A172 (cell line): ENCODE results near the gene GNB5. TPM values are rescaled to one million over a fixed set of nuclear protein-coding genes. Genes with fewer than 3 reads are reported as not detected.
A peak's percentile ranks its signal among the peaks of the same experiment; 100 is the strongest.
"Not testable (repeated sequence)": the region's sequence is repeated elsewhere in the genome, so short reads cannot be mapped to it uniquely, and the experiment has no call there.

ENCODE experiments used
- DNase-seq: peaks from one replicate; pipeline ENCODE4 v3.0.0-alpha.2; 2015; ENCODE audit warnings: low spot score
- total RNA-seq: library from RNA; depleted of rRNA; stranded (reverse); fragments of >200 nt; shearing (Covaris generic); gene quantifications from 2 replicates; pipeline ENCODE4 v1.2.3, GENCODE V29; 2014; rRNA removed

The GNB5 gene
- total RNA-seq, result 39.8 and 41.2 TPM in 2 replicates

DNA sequence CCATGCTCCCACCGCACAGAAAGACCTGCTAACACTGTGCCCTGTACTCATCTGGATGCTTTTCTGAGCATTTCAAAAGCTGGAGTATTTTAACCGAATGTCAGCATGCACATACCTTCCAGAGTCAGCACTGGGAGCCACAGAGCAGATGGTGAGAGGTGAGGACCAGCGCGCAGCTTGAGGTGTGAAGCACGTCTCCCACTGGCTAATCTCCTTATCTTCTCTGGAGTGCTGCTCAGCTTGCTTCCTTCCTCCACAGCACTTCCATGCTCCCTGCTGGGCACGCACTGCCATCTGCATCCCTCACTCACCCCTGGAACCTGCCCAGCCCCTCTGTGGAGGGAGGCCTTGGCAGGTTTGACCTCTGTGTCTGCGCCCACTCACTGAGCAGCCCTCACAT, at the start of gene GNB5:
TSS of gene GNB5 (minus strand) at position 186 of the 400 bp plus-strand sequence. CDS start 6,716 bp downstream, outside the sequence.
- no peak for DNase-seq

DNA sequence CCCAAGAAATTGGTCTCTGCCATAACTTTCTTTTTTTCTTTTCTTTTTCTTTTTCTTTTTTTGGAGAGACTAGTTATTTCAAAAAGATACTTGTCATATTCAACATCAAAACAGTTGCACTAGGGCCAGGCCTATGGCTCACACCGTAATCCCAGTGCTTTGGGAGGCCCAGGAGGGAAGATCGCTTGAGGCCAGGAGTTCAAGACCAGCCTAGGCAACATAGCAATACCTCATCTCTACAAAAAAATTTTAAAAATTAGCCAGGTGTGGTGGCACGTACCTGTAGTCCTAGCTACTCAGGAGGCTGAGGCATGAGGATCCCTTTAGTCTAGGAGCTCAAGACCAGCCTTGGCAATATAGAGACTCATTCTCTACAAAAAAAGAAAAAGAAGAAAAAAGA, 49.0 kb upstream of the GNB5 start:
- DNase-seq, result no peak

DNA sequence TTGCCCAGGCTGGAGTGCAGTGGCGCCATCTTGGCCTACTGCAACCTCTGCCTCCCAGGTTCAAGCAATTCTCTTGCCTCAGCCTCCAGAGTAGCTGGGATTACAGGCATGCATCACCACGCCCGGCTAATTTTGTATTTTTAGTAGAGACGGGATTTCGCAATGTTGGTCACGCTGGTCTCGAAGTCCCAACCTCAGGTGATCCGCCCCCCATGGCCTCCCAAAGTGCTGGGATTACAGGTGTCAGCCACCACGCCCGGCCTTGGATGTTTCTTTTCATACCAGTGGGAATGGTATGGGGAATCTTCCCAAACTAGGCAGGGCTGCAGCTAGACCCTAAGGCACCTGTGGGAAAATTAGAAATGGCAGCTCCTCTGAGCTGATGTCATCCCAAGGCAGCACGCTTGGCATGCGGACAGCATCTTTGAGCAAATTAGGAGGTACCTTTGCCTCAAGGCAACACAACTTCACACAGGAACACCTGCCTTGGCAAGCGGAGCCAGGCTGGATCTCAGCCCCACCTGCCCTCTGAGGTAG, 47.9 kb upstream of the GNB5 start:
- DNase-seq, result not testable (repeated sequence)

DNA sequence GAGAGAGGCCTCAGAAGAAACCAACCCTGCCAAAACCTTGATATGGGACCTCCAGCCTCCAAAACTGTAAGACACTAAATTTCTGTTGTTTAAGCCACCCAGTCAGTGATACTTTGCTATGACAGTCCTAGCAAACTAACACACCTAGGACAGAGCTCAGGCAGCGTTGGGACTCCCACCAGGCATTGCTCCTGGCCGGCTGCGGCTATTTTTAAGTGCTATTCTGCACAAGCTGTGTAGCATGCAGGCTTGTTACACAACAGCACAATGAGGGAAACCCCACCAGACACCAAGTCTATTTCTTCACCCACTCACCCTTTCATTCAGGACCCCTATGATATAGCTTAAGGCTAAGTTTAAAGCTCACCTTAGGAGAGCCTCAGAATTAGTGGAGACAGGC, 47.0 kb upstream of the GNB5 start:
- DNase-seq, result no peak

DNA sequence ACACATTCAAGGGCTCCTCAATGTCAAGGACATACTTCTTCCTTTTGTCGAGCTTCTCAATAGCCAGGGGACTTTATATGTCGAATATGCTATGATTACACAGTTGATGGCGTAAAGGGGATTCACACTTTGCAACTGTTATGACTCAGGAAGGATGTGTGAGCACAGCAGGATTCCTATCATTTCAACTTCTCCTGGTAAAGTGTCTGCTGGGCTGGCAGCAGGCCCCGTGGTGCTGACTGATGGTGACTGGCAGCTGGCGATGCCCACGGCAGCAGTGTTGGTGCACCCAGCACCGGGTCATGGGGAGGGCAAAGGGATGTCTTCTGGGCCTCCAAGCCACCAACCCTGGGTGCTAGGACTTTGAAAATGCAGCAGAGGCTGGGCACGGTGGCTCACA, 44.8 kb upstream of the GNB5 start:
- DNase-seq, result peak; percentile 37

DNA sequence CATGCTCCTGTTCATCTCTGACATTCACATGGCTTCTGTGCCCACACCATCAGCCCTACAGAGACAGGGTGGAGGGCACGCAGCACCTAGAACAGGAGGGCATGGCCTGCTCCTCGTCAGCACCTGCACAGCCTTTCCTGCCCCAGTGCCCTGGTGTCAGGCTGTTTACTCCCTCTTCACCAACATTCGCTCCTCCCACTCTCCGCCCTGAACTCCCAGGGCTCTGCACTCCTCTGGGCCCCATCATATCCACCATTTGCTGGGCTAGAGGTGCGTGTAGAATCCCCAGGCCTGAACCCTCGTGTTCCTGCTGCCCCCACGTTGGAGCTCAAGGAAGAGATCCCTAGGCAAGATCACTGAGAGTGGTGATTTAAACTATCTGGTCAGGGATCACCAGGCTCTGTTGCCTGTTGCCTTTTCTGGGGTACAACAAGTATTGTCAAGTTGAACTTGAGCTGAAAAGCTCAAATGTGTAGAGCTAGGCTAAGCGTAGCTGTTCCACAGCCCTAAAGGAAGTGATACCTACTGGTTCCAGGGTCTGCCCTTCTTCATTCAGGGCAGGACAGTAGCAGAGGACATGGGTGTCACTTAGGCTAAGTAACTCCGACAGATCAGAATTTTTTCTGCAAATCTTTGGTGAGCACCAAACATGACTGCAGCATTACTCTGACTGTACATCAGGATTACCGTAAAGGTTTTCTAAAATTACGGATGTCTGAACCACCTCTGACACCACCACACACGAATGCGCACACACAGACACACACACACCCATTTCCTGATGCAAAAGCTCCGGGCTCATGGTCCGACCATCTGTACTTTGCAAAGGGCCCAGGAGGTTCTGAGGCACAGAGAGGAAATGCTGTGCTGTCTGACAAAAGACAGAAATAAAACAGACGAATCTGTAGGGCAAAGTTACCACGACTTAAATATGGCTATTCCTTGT, 43.7 kb upstream of the GNB5 start:
- DNase-seq, result no peak

DNA sequence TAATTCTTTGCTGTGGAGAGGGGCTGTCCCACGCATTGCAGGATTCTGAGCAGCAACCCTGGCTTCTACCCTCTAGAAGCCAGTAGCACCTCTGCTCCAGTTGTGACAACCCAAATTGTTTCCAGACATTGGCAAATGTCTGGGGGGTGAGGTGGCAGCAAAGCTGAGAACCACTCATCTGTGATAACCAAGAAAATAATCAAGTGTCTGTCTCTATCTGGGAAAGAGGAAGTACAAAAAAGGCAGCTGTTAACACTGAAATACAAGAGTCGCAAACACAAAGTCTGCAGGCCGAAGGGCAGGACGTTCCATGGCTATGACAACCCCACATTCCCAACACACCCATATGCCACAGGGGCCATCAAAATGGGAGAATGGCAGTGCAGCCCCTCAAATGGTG, 42.2 kb upstream of the GNB5 start:
- DNase-seq, result no peak

DNA sequence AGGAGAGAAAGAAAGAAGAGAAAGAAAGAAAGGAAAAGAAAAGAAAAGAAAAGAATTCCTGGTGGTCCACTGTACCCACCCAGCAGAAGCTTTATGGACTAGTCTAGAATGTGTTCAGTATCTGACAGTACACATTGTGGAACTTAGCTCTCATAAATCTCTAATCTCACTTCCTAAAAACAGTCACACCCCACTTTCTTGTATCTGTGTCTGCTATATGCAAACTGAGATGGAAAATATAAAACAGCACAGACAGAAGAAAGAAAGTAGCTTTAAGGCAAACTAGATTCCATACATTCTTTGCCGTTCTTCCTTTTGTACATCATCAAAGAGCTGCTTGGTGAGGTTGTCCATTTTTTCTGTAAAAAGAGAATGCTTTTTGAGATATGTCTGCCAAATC, 41.1 kb upstream of the GNB5 start:
- DNase-seq, result no peak

DNA sequence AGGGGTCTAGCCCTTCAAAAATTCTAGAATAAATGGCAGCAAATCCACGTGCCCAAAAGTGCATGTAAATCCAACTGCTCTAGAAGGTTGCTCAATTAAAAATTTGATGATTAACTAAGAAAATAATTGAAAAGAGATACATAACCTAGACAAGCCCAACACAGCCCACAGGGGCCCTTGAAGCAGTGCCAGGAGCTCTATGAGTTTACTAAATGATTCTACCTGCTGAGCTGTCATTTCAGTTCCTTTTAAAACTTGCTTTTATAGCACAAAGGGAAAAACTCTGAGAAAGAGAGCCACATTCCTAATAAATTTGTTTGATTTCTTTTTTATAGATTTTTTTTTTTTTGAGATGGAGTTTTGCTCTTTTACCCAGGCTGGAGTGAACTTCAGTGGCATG, 38.9 kb upstream of the GNB5 start:
- DNase-seq, result no peak

DNA sequence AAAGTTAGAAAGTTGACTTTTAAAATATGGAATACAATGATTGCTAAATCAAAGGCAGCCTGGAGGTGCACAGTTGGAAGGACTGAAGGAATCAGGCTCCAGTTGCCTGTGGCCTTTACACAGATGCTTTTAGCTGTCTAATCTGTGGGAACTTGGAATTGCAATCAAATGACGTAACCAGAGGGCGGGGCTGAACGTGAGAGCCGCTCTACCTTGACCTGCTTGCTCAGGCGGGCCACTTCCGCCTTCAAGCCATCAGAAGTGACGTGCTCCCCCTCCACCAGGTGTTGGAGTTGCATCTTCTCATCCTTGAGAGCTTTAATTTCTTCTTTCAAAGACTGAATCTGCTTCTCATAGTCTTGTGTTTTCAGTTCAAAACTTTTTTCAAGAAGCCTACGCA, 37.7 kb upstream of the GNB5 start:
- peak; percentile 68 for DNase-seq

DNA sequence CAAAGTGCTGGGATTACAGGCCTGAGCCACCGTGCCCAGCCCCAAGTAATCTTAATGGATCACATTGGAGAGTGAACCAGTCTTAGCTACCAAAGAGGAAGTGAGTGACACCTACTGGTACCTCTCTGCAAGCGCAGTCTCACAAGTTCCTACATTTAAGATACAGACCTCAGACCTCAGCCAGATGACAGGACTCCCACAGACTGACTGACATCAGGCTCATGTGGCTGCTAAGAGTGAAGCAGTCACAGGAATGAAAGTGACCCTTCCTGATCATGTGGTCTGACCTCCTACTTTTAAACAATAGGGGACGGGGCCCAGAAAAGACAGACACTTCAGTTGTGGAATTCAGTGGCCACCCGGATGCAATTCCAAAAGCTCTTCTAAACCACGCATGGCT, 36.3 kb upstream of the GNB5 start:
- DNase-seq, result peak; percentile 73

DNA sequence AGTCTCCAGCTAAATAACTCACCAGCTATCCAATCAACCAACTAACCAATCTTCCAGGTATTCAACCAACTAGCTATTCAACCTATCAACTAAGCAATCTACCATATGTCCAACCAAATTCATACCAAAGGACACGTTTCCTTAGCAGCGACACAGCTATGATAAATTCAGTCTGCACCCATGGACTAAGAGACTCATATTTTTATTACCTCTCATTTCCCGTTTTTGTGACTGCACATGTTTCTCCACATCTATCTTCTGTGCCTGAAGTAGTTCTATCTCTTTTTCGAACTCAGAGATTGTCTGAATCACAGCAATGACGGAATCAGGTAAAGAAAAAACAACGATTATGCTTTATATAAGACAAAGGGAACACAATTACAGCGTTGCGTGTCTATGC, 34.0 kb upstream of the GNB5 start:
- DNase-seq, result no peak

DNA sequence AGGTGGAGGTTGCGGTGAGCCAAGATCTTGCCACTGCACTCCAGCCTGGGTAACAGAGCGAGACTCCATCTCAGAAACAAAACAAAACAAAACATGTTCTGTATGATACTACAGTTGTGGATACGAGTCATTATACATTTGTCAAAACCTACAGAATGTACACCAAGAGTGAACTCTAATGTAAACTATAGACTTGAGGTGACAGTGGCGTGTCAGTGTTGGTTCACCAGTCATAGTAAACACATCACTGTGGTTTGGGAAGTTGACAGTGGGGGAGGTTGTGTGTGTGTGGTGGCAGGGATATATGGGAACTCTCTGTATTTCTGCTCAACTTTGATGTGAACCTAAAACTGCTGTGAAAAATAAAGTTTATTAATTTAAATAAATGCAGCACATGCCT, 33.0 kb upstream of the GNB5 start:
- DNase-seq, result no peak

DNA sequence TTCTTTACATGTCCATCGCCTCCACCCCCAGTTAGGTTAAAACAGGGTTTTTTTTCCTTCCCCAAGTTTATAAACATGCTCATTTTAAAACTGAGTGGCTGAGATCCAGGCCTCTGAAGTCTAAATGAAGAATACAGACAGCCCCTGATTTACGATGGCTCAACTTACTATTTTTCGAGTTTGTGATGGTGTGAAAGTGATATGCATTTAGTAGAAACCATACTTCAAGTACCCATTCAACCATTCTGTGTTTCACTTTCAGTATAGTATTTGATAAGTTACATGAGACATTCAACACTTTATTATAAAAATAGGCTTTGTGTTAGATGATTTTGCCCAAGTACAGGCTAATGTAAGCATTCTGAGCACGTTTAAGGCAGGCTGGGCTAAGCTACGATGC, 30.5 kb upstream of the GNB5 start:
- DNase-seq, result no peak

DNA sequence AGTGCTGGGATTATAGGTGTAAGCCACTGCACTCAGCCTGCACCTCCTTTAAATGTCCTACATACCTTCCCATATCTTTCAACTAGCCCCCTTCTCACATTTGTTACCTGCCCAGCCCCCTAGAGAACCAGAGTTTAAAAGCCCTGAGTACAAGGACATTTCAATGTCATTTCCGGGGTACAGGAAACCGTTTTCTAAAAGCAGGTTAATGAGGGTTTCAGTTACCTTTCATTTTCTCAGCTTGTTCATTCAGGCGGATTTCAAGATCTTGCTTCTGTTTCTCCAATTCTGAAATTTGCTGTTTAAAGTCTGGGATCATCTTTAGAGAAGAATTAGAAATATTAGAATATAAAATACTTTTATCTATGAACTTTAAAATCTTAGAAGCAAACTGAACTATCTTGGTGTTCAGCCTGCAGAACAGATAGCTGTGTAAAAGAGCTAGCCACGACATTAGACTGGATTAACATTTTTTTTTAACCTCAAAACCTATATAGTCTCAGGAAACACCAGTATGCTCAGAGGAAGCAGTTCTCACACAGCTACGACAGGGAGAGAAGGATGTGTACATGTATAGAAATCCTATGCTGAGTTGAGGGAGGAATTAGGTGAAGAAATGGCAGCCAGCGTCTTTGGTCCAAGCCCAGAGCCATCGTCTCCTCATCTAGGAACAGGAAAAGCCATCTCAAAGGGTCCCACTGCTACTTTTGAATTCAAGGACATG, 29.9 kb upstream of the GNB5 start:
- DNase-seq, result no peak

DNA sequence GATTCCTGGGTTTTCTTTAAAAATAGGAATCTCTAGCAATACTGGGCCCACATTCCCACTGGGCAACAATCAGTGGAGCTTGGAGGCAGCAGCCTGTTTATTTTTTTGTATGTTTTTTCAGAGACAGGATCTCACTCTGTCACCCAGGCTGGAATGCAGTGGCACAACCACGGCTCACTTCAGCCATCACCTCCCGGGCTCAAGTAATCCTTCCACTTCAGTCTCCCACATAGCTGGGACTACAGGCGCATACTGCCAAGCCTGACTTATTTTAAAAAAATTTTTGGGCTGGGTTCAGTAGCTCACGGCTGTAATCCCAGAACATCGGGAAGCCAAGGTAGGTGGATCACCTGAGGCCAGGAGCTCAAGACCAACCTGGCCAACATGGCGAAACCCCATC, 29.1 kb upstream of the GNB5 start:
- DNase-seq, result no peak

DNA sequence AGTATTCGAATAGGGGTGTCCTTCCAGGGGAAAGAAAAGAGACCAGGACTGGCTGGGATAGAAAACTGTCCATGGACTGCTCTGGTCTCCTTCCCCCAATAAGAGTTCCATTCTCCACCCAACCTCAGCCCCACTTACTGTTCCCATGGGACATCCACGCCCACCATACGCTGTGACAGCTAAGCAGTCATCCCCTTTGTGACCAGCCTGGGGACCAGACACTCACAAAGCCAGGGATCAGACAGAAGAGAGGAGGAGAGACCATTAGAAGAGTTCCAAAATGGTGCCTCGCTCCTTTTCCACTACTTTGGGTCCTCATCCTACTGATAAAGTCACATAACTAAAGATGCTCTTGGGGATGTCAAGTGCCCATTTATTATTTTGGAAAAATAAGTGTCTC, 27.6 kb upstream of the GNB5 start:
- no peak for DNase-seq

DNA sequence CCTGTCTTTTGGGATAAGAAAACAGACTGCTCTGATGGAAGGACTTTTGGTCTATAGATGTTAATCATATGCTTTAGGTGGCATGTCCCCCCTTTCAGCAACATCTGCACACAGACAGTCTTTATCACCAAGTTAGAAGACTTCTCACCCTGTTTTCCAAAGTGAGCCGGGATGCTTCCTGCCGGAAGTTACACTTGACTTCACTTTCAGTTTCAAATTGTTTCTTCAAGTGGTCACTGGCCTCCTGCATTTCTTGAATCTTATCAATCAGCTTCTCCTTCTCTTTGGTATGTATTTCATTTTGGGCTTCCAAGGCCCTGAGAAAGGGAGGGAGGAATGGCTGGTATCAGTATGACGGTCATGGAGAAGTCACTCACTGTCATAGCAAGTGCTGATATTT, 27.2 kb upstream of the GNB5 start:
- no peak for DNase-seq

DNA sequence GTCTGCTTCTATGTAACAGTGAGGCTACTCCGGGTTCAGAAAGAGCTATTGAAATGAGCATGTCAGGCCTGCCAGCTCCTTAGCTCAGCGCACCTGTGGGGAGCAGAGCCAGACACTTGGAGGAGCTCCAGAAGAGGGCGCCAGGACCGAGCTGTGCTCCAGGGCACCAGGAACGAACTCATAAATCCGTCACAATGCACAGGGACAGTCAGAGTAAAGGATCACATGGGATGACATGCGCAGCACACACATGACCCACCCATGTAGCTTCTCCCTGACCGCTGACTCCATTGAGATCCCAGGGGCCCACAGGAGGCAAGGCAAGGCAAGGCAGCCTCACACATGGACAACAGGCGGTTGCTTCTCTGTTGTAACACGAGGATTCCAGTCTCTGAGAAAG, 26.0 kb upstream of the GNB5 start:
- DNase-seq, result no peak

DNA sequence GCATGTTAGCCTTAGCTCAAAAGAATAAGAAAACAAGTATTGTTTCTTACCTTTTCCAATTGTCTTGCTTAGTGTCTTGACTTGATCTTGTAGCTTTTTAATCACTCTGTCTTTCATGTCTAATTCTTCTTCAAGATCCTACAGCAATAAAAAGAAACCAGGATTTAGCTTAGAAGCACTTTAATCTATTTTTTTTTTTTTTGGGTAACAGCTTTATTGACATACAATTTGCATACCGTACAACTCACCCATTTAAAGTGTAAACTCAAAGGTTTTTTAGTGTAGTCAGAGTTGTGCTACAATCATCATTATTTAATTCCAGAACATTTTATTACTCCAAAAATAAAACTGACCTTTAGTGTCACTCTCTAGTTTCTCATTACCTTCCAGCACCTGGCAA, 23.4 kb upstream of the GNB5 start:
- no peak for DNase-seq

DNA sequence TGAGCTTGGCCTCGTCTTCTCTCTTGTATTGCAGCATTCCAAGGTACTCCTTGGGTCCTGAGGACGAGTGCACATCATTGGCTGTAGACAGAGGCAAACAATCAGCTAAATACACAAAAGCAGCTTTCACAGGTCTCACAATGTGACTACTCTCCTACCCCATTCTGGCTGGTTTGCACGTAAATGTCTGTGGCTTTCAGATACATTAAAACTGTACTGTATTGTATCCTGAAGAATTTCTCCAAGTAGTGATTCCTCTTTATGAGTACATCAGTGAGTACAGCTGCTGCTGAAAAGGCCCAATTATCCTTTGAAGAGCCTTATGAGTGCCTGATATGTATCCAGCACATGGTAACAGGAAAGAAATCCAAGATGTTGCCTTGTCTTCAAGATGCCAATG, 22.0 kb upstream of the GNB5 start:
- no peak for DNase-seq

DNA sequence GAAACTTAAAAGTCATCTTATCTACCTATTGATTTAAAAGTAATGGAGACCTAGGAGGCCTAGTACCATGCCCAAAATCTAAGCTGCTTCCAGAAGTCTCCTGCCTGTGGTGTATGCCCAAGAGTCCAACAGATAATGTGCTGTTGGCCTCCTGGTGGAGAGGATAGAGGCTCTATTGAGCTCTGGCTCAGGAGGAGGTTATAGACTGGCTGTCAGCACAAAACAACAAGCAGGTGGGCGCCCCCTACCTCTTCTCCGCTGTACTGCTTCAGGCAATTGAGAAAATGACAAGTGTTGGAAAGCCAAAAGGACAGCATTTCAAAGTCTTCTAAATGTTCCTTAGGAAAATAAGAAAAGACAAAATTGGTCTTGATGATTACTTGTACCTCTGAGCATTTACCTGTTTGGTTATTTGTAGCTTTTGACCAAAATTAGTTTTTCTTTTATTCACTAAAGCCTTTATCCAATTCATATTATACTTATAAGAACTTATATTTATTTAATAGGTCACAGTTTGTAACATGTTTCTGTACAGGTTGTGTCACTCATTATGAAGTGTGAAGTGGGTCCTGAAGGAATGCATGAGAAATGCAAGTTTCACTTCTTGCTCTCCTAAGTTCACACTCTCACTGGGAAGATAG, 17.2 kb upstream of the GNB5 start:
- peak; percentile 72 for DNase-seq
